HEK293 (cell line): ENCODE results near the gene PGR.
A peak's percentile ranks its signal among the peaks of the same experiment; 100 is the strongest.
"Not testable (repeated sequence)": the region's sequence is repeated elsewhere in the genome, so short reads cannot be mapped to it uniquely, and the experiment has no call there.

Experiments
- CTCF ChIA-PET: fragments of 350-600 bp; formaldehyde crosslinking; extraction: SDS; loops from one replicate; lab custom pipeline; 2021; ENCODE audit warnings: antibody characterized with exemption; lab: Yijun Ruan, JAX
- POLR2A ChIA-PET: fragments of 300-600 bp; formaldehyde crosslinking; extraction: SDS; loops from one replicate; lab custom pipeline; 2020; ENCODE audit warnings: antibody characterized with exemption, inconsistent platforms; lab: Yijun Ruan, JAX
- H3K27ac ChIP-seq: fragments of 200-500 bp; sonication (Bioruptor generic); 2 replicates; pipeline ENCODE4 v1.5.1; 2014; ENCODE audit warnings: low read depth, low read length, control low read depth, inconsistent platforms; ENCODE audit errors: extremely low read depth
- H3K36me3 ChIP-seq, 2 experiments: fragments of 200-500 bp in 1 of 2; sonication (Bioruptor generic) in 1 of 2; 1 replicate in 1 of 2; 2 replicates in 1 of 2; pipeline ENCODE4 v1.5.1; 2014 to 2017; ENCODE audit warnings: inconsistent platforms in 2 of 2, low read length in 2 of 2; ENCODE audit not compliant: control insufficient read depth in 2 of 2, insufficient read depth in 1 of 2
- H3K4me1 ChIP-seq: fragments of 200-500 bp; sonication (Bioruptor generic); 2 replicates; pipeline ENCODE4 v1.5.1; 2014; ENCODE audit warnings: mild to moderate bottlenecking, low read length, inconsistent platforms; ENCODE audit not compliant: control insufficient read depth, insufficient read depth
- H3K4me3 ChIP-seq: 2 replicates; pipeline ENCODE4 v1.5.1; 2011; ENCODE audit warnings: low read depth, mild to moderate bottlenecking, control low read depth, low read length, moderate library complexity
- H3K9me3 ChIP-seq: fragments of 200-500 bp; sonication (Bioruptor generic); 2 replicates; pipeline ENCODE4 v1.5.1; 2014; ENCODE audit warnings: low read depth, low read length, inconsistent platforms; ENCODE audit not compliant: control insufficient read depth, insufficient read depth
- HOXA7 ChIP-seq: sonication (generic); formaldehyde crosslinking; IDR thresholded peaks from 2 replicates; pipeline ENCODE4 v1.8.1; 2022; ENCODE audit warnings: missing genetic modification reagents, borderline replicate concordance
- KLF1 ChIP-seq: fragments of 450-650 bp; formaldehyde crosslinking; IDR thresholded peaks from 2 replicates; pipeline ENCODE4 v1.5.1; 2016; ENCODE audit warnings: missing biosample characterization, missing genetic modification characterization
- SP2 ChIP-seq: fragments of 450-650 bp; formaldehyde crosslinking; IDR thresholded peaks from 2 replicates; pipeline ENCODE4 v1.5.1; 2016; ENCODE audit warnings: missing biosample characterization, missing genetic modification characterization
- TRIM28 ChIP-seq: IDR thresholded peaks from 2 replicates; pipeline ENCODE4 v1.6.1; 2011; ENCODE audit warnings: low read length, control low read depth, borderline replicate concordance
- ZBTB1 ChIP-seq: fragments of 450-650 bp; formaldehyde crosslinking; IDR thresholded peaks from 2 replicates; pipeline ENCODE4 v1.5.1; 2016; ENCODE audit warnings: missing biosample characterization, missing genetic modification characterization
- ZBTB8A ChIP-seq: fragments of 450-650 bp; formaldehyde crosslinking; IDR thresholded peaks from 2 replicates; pipeline ENCODE4 v1.5.1; 2016; ENCODE audit warnings: missing biosample characterization, missing genetic modification characterization
- ZNF112 ChIP-seq: fragments of 450-650 bp; formaldehyde crosslinking; IDR thresholded peaks from 2 replicates; pipeline ENCODE4 v1.5.0; 2017; ENCODE audit warnings: missing biosample characterization, missing genetic modification characterization
- ZNF114 ChIP-seq: fragments of 450-650 bp; formaldehyde crosslinking; IDR thresholded peaks from 2 replicates; pipeline ENCODE4 v1.5.0; 2017; ENCODE audit warnings: missing biosample characterization, missing genetic modification characterization
- ZNF146 ChIP-seq: fragments of 450-650 bp; formaldehyde crosslinking; IDR thresholded peaks from 2 replicates; pipeline ENCODE4 v1.5.1; 2016; ENCODE audit warnings: missing biosample characterization, missing genetic modification characterization
- ZNF155 ChIP-seq: fragments of 450-650 bp; formaldehyde crosslinking; IDR thresholded peaks from 2 replicates; pipeline ENCODE4 v1.5.1; 2016; ENCODE audit warnings: missing biosample characterization, missing genetic modification characterization
- ZNF184 ChIP-seq: fragments of 450-650 bp; IDR thresholded peaks from 2 replicates; pipeline ENCODE4 v1.5.1; 2018; ENCODE audit warnings: missing biosample characterization, mild to moderate bottlenecking, missing genetic modification characterization
- ZNF274 ChIP-seq, 2 experiments: fragments of 200-500 bp in 1 of 2; fragments of 450-650 bp in 1 of 2; sonication (Bioruptor generic) in 1 of 2; formaldehyde crosslinking in 1 of 2; IDR thresholded peaks; 2 replicates each; pipeline versions ENCODE4 v1.5.1 to v1.6.1; 2014 to 2016; ENCODE audit warnings: borderline replicate concordance in 1 of 2, inconsistent platforms in 1 of 2, low read length in 1 of 2, missing biosample characterization in 1 of 2, missing genetic modification characterization in 1 of 2
- ZNF416 ChIP-seq: fragments of 450-650 bp; formaldehyde crosslinking; IDR thresholded peaks from 2 replicates; pipeline ENCODE4 v1.5.1; 2016; ENCODE audit warnings: missing biosample characterization, missing genetic modification characterization
- ZNF48 ChIP-seq: fragments of 450-650 bp; formaldehyde crosslinking; IDR thresholded peaks from 2 replicates; pipeline ENCODE4 v1.5.1; 2016; ENCODE audit warnings: missing biosample characterization, missing genetic modification characterization
- ZNF501 ChIP-seq: fragments of 450-650 bp; formaldehyde crosslinking; IDR thresholded peaks from 2 replicates; pipeline ENCODE4 v1.5.1; 2016; ENCODE audit warnings: missing biosample characterization, missing genetic modification characterization
- ZNF510 ChIP-seq: fragments of 450-650 bp; formaldehyde crosslinking; IDR thresholded peaks from 2 replicates; pipeline ENCODE4 v1.5.1; 2018; ENCODE audit warnings: mild to moderate bottlenecking, missing genetic modification characterization, missing biosample characterization; ENCODE audit not compliant: insufficient replicate concordance
- ZNF549 ChIP-seq: fragments of 450-650 bp; IDR thresholded peaks from 2 replicates; pipeline ENCODE4 v1.5.1; 2018; ENCODE audit warnings: missing biosample characterization, missing genetic modification characterization, mild to moderate bottlenecking, inconsistent platforms, moderate library complexity
- ZNF561 ChIP-seq: fragments of 450-650 bp; IDR thresholded peaks from 2 replicates; pipeline ENCODE4 v1.5.1; 2018; ENCODE audit warnings: missing biosample characterization, missing genetic modification characterization, borderline replicate concordance
- ZNF654 ChIP-seq: fragments of 450-650 bp; formaldehyde crosslinking; IDR thresholded peaks from 2 replicates; pipeline ENCODE4 v1.5.1; 2016; ENCODE audit warnings: low read depth, missing biosample characterization, missing genetic modification characterization
- ZNF701 ChIP-seq: fragments of 450-650 bp; formaldehyde crosslinking; IDR thresholded peaks from 2 replicates; pipeline ENCODE4 v1.5.1; 2016; ENCODE audit warnings: missing biosample characterization, missing genetic modification characterization
- ZNF747 ChIP-seq: fragments of 450-650 bp; formaldehyde crosslinking; IDR thresholded peaks from 2 replicates; pipeline ENCODE4 v1.5.1; 2016; ENCODE audit warnings: missing biosample characterization, missing genetic modification characterization
- TF ChIP-seq, protein P1 (sequence below): fragments of 450-650 bp; formaldehyde crosslinking; IDR thresholded peaks from 2 replicates; pipeline ENCODE4 v1.5.1; 2016; ENCODE audit warnings: missing biosample characterization, missing genetic modification characterization, low read depth
- TF ChIP-seq, protein P2 (sequence below): fragments of 450-650 bp; IDR thresholded peaks from 2 replicates; pipeline ENCODE4 v1.5.1; 2018; ENCODE audit warnings: missing biosample characterization, mild to moderate bottlenecking, missing genetic modification characterization
- TF ChIP-seq, protein P3 (sequence below): fragments of 450-650 bp; formaldehyde crosslinking; IDR thresholded peaks from 2 replicates; pipeline ENCODE4 v1.5.1; 2017; ENCODE audit warnings: missing biosample characterization, missing genetic modification characterization

Gene PGR

DNA sequence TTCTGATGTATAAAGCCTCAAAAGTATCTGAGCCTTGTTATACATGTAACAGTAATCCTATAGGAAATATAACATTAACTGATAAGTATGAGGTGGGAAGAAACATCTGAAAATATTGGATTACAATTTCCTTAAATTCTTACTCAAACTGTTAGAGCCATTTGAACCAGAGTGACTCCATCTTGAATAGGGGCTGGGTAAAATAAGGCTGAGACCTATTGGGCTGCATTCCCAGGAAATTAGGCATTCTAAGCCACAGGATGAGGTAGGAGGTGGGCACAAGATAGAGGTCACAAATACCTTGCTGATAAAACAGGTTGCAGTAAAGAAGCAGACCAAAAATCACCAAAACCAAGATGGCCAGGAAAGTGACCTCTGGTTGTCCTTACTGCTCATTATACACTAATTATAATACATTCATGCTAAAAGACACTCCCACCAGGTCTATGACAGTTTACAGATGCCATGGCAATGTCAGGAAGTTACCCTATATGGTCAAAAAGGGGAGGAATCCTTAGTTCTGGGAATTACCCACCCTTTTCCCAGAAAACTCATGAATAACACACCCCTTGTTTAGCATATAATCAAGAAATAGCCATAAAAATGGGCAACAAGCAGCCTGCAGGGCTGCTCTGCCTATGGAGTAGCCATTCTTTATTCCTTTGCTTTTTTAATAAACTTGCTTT, 114.9 kb downstream of the PGR start (continued):
- no peak for TF ChIP-seq SP2 (tag by site-specific recombination)
- TF ChIP-seq, protein P1, sequence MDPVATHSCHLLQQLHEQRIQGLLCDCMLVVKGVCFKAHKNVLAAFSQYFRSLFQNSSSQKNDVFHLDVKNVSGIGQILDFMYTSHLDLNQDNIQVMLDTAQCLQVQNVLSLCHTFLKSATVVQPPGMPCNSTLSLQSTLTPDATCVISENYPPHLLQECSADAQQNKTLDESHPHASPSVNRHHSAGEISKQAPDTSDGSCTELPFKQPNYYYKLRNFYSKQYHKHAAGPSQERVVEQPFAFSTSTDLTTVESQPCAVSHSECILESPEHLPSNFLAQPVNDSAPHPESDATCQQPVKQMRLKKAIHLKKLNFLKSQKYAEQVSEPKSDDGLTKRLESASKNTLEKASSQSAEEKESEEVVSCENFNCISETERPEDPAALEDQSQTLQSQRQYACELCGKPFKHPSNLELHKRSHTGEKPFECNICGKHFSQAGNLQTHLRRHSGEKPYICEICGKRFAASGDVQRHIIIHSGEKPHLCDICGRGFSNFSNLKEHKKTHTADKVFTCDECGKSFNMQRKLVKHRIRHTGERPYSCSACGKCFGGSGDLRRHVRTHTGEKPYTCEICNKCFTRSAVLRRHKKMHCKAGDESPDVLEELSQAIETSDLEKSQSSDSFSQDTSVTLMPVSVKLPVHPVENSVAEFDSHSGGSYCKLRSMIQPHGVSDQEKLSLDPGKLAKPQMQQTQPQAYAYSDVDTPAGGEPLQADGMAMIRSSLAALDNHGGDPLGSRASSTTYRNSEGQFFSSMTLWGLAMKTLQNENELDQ (tag by site-specific recombination), result no peak
- TF ChIP-seq ZNF416, result no peak
- TF ChIP-seq ZNF184 (tag by site-specific recombination), result no peak
- no peak for TF ChIP-seq ZNF274 (IDR thresholded peaks at IDR 0.05; ENCODE audit: low read length)
- no peak for TF ChIP-seq ZNF274 (tag by site-specific recombination; IDR thresholded peaks at IDR 0.05; ENCODE audit: borderline replicate concordance)
- TF ChIP-seq ZNF654 (tag by site-specific recombination), result no peak
- no peak for TF ChIP-seq ZBTB8A (tag by site-specific recombination)

DNA sequence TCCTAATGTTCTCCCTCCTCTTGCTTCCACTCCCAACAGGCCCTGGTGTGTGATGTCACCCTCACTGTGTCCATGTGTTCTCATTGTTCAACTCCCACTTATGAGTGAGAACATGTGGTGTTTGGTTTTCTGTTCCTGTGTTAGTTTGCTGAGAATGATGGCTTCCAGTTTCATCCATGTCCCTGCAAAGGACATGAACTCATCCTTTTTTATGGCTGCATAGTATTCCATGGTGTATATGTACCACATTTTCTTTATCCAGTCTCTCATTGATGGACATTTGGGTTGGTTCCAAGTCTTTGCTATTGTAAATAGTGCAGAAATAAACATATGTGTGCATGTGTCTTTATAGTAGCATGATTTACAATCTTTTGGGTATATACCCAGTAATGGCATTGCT, 115.9 kb downstream of the PGR start:
- H3K27ac ChIP-seq, H3K36me3 ChIP-seq, H3K4me1 ChIP-seq, H3K4me3 ChIP-seq, CTCF ChIA-PET, H3K9me3 ChIP-seq, POLR2A ChIA-PET: not testable (repeated sequence)
- peak; percentile 44; the same call in 1 of the 2 replicates for TF ChIP-seq ZNF146 (tag by site-specific recombination)

DNA sequence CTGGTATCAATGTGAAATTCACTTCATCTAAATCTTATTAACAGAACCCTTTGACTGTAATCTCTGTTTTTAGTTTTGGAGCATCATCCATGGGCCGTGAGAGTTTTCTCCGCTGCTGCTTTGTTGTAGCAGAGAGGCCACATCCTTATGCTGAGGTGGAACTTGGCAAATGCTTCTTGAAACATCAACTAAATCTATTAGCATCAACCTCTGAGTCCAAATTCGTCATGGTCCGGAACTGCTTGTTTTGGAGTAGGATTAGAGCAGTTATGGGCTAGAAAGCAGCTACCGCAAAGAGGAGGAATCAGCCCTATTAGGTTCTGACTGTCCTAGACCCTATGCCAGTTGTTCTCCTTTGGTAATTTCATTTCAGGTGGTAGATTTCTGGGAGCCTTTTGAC, 117.7 kb downstream of the PGR start:
- POLR2A ChIA-PET, result no interaction called here
- no peak for TF ChIP-seq KLF1 (tag by site-specific recombination)
- TF ChIP-seq ZNF549 (tag by site-specific recombination), result no peak
- TF ChIP-seq, protein P2, sequence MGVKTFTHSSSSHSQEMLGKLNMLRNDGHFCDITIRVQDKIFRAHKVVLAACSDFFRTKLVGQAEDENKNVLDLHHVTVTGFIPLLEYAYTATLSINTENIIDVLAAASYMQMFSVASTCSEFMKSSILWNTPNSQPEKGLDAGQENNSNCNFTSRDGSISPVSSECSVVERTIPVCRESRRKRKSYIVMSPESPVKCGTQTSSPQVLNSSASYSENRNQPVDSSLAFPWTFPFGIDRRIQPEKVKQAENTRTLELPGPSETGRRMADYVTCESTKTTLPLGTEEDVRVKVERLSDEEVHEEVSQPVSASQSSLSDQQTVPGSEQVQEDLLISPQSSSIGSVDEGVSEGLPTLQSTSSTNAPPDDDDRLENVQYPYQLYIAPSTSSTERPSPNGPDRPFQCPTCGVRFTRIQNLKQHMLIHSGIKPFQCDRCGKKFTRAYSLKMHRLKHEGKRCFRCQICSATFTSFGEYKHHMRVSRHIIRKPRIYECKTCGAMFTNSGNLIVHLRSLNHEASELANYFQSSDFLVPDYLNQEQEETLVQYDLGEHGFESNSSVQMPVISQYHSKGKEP (tag by site-specific recombination), result no peak
- TF ChIP-seq, protein P3, sequence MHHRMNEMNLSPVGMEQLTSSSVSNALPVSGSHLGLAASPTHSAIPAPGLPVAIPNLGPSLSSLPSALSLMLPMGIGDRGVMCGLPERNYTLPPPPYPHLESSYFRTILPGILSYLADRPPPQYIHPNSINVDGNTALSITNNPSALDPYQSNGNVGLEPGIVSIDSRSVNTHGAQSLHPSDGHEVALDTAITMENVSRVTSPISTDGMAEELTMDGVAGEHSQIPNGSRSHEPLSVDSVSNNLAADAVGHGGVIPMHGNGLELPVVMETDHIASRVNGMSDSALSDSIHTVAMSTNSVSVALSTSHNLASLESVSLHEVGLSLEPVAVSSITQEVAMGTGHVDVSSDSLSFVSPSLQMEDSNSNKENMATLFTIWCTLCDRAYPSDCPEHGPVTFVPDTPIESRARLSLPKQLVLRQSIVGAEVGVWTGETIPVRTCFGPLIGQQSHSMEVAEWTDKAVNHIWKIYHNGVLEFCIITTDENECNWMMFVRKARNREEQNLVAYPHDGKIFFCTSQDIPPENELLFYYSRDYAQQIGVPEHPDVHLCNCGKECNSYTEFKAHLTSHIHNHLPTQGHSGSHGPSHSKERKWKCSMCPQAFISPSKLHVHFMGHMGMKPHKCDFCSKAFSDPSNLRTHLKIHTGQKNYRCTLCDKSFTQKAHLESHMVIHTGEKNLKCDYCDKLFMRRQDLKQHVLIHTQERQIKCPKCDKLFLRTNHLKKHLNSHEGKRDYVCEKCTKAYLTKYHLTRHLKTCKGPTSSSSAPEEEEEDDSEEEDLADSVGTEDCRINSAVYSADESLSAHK (tag by site-specific recombination), result no peak
- no peak for TF ChIP-seq ZNF114 (tag by site-specific recombination)
- no peak for TF ChIP-seq HOXA7 (CRISPR knock-in tag)
- TF ChIP-seq ZNF112 (tag by site-specific recombination), result no peak
- TF ChIP-seq ZNF561, result no peak
- no peak for TF ChIP-seq ZNF48 (tag by site-specific recombination)
- TF ChIP-seq ZNF510 (tag by site-specific recombination), result no peak
- TF ChIP-seq ZNF501 (tag by site-specific recombination), result no peak
- TF ChIP-seq ZNF155 (tag by site-specific recombination), result no peak
- no peak for TF ChIP-seq ZBTB1 (tag by site-specific recombination)
- no peak for TF ChIP-seq TRIM28
- no peak for TF ChIP-seq ZNF701
- TF ChIP-seq ZNF747 (tag by site-specific recombination), result no peak
- TF ChIP-seq, all 188 proteins: peak for 0
- Histone ChIP-seq H3K27ac (no peak overlapping the region), H3K4me1 (no peaks in the 10 kb centered on the region), H3K4me3 (no peak overlapping the region), H3K36me3 (no peaks in the 10 kb centered on the region), H3K9me3 (no peaks in the 10 kb centered on the region)
- CTCF ChIA-PET, result interaction anchor here (0.6 kb wide), 1 partner anchor 1601 kb away, joined by 3 read pairs; no protein-coding TSS in a partner anchor
